Chondrocyte (in vitro differentiated cells): Measurements from ENCODE around the gene UBL7. TPM values are rescaled to one million over a fixed set of nuclear protein-coding genes. Genes with fewer than 3 reads are reported as not detected.
A peak's percentile ranks its signal among the peaks of the same experiment; 100 is the strongest.

ENCODE experiments used
- DNase-seq: peaks from one replicate; pipeline ENCODE4 v3.0.0; 2021; ENCODE audit warnings: mixed read lengths, low spot score
- H3K27ac Mint-ChIP-seq: one replicate; pipeline ENCODE4 v1.8.0; 2021; ENCODE audit warnings: mild to moderate bottlenecking, moderate library complexity, mixed read lengths; ENCODE audit not compliant: unreplicated experiment
- H3K27me3 Mint-ChIP-seq: 2 replicates; pipeline ENCODE4 v1.8.0; 2021; ENCODE audit warnings: low read depth, mixed read lengths
- H3K36me3 Mint-ChIP-seq: 2 replicates; pipeline ENCODE4 v1.8.0; 2021; ENCODE audit warnings: low read depth, mixed read lengths
- H3K4me1 Mint-ChIP-seq: 2 replicates; pipeline ENCODE4 v1.8.0; 2021; ENCODE audit warnings: low read depth, mild to moderate bottlenecking, mixed read lengths
- H3K4me3 Mint-ChIP-seq: one replicate; pipeline ENCODE4 v1.8.0; 2021; ENCODE audit warnings: mild to moderate bottlenecking, moderate library complexity, mixed read lengths; ENCODE audit not compliant: unreplicated experiment
- H3K9me3 Mint-ChIP-seq: 2 replicates; pipeline ENCODE4 v1.8.0; 2021; ENCODE audit warnings: low read depth, mixed read lengths
- CTCF ChIP-seq: fragments of 200-600 bp; sonication (generic); IDR thresholded peaks from 2 replicates; pipeline ENCODE4 v1.5.0; 2021; ENCODE audit warnings: antibody characterized with exemption, mild to moderate bottlenecking, moderate library complexity
- total RNA-seq: library from RNA; stranded (reverse); gene quantifications from 3 replicates; pipeline ENCODE4 v1.2.1, GENCODE V29; 2021

The UBL7 gene
- total RNA-seq, 1 donor from 2014 or later: 30.0 TPM

GRCh38 chr15:74420193-74420905 is 40.6 kb downstream of the UBL7 start:
- TF ChIP-seq CTCF: no peak
- no peaks in the 10 kb centered on the region for H3K27me3 Mint-ChIP-seq
- H3K36me3 Mint-ChIP-seq: peaks cover 3% of the 10 kb centered on the region
- peaks cover 32% of the 10 kb centered on the region for H3K4me1 Mint-ChIP-seq
- H3K27ac Mint-ChIP-seq: peak overlapping the region; percentile 57
- H3K9me3 Mint-ChIP-seq: no peaks in the 10 kb centered on the region
- H3K4me3 Mint-ChIP-seq: no peak overlapping the region
- DNase-seq: no peak

- no peak for TF ChIP-seq CTCF
- no peak overlapping the region for H3K27ac Mint-ChIP-seq
- H3K4me3 Mint-ChIP-seq: no peak overlapping the region
- H3K4me1 Mint-ChIP-seq: peaks cover 32% of the 10 kb centered on the region
- no peaks in the 10 kb centered on the region for H3K27me3 Mint-ChIP-seq
- no peaks in the 10 kb centered on the region for H3K9me3 Mint-ChIP-seq
- peaks cover 3% of the 10 kb centered on the region for H3K36me3 Mint-ChIP-seq
- no peak for DNase-seq
Measured at GRCh38 chr15:74419432-74419831, 41.5 kb downstream of the UBL7 start.

GRCh38 chr15:74418575-74419338 is 42.2 kb downstream of the UBL7 start:
- no peaks in the 10 kb centered on the region for H3K9me3 Mint-ChIP-seq
- H3K4me3 Mint-ChIP-seq: no peak overlapping the region
- peaks cover 3% of the 10 kb centered on the region for H3K36me3 Mint-ChIP-seq
- TF ChIP-seq CTCF: no peak
- no peak for DNase-seq
- H3K27ac Mint-ChIP-seq: no peak overlapping the region
- peaks cover 32% of the 10 kb centered on the region for H3K4me1 Mint-ChIP-seq
- H3K27me3 Mint-ChIP-seq: no peaks in the 10 kb centered on the region

- no peak overlapping the region for H3K4me3 Mint-ChIP-seq
- no peaks in the 10 kb centered on the region for H3K27me3 Mint-ChIP-seq
- no peak for DNase-seq
- H3K27ac Mint-ChIP-seq: no peak overlapping the region
- peaks cover 21% of the 10 kb centered on the region for H3K4me1 Mint-ChIP-seq
- no peaks in the 10 kb centered on the region for H3K9me3 Mint-ChIP-seq
- peaks cover 3% of the 10 kb centered on the region for H3K36me3 Mint-ChIP-seq
- TF ChIP-seq CTCF: no peak
Measured at GRCh38 chr15:74417670-74418069, 43.3 kb downstream of the UBL7 start.

GRCh38 chr15:74417225-74417624 is 43.7 kb downstream of the UBL7 start:
- TF ChIP-seq CTCF: no peak
- Mint-ChIP-seq H3K36me3 (peaks cover 3% of the 10 kb centered on the region), H3K27me3 (no peaks in the 10 kb centered on the region), H3K9me3 (no peaks in the 10 kb centered on the region), H3K4me1 (peaks cover 19% of the 10 kb centered on the region), H3K4me3 (no peak overlapping the region), H3K27ac (no peak overlapping the region)
- no peak for DNase-seq
